ENCODE measurements around the gene KLF3. TPM values are rescaled to one million over a fixed set of nuclear protein-coding genes. Genes with fewer than 3 reads are reported as not detected.

Gene KLF3
- total and polyA plus RNA-seq, 2 of the 8 experiments (the other 6 are each of a cell fraction or from before 2014, with no cell fraction given) = 8.0 to 14.9 TPM

DNA sequence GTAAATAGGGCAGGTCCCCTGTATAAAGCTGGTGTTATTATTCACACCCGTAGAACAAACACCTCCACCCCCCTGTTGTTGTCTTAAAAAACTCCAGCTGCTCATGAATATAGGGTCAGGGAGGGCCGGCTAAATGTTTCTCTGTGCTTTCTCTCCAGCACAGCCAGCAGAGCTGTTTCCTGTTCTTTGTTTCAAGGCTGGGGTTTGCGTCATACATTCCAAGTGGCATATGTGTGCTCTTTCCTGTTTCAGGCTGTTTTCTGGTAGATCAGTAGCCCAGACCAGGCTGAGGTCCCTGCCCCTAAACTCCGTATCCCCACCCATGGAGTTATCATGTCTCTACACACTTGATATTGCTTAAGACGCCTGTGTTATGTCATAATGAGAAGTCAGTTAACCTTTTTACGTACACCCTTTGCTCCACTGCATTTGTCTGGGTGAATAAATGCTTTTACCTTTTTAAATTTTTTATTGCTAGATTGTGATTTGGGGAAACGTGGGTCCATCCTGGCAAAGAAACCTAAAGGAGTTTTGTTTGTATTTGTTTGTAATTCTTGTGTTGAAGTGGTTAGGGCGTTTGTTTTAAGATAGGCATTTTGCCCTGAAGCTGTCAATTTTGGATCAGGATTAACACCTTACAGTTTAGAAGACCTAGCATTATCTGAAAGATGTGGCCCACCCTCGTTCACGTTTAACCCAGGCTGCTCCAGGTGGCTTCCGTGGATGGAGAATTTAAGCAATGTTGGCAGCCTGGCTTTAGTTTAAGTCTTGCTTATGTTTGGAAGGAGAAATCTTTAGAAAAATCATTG is 3.3 kb downstream of the KLF3 start (continued):
- TF ChIP-seq EP300 (IDR thresholded peaks at IDR 0.05; ENCODE audit: borderline replicate concordance in 1 of 2, low read depth in 2 of 2, low read length in 2 of 2) = peak in 1 of 2 experiments; percentile 96; a peak in 2 of 3 replicates
- peak; percentile 94 for TF ChIP-seq CEBPB (IDR thresholded peaks at IDR 0.05; ENCODE audit: low read depth, low read length)
- TF ChIP-seq, protein P1, sequence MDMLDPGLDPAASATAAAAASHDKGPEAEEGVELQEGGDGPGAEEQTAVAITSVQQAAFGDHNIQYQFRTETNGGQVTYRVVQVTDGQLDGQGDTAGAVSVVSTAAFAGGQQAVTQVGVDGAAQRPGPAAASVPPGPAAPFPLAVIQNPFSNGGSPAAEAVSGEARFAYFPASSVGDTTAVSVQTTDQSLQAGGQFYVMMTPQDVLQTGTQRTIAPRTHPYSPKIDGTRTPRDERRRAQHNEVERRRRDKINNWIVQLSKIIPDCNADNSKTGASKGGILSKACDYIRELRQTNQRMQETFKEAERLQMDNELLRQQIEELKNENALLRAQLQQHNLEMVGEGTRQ (IDR thresholded peaks at IDR 0.05; ENCODE audit: low read length) = no peak
- TF ChIP-seq, protein P2, sequence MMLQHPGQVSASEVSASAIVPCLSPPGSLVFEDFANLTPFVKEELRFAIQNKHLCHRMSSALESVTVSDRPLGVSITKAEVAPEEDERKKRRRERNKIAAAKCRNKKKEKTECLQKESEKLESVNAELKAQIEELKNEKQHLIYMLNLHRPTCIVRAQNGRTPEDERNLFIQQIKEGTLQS (IDR thresholded peaks at IDR 0.05; ENCODE audit: insufficient read depth, low read depth, low read length) = peak; percentile 55; the same call in 1 of the 2 replicates
- TF ChIP-seq TAF7 (optimal IDR thresholded peaks at IDR 0.05; ENCODE audit: borderline replicate concordance, low read depth, low read length) = no peak
- no peak for TF ChIP-seq GTF2F1 (IDR thresholded peaks at IDR 0.05; ENCODE audit: borderline replicate concordance, low read depth, low read length)
- TF ChIP-seq, protein P3, sequence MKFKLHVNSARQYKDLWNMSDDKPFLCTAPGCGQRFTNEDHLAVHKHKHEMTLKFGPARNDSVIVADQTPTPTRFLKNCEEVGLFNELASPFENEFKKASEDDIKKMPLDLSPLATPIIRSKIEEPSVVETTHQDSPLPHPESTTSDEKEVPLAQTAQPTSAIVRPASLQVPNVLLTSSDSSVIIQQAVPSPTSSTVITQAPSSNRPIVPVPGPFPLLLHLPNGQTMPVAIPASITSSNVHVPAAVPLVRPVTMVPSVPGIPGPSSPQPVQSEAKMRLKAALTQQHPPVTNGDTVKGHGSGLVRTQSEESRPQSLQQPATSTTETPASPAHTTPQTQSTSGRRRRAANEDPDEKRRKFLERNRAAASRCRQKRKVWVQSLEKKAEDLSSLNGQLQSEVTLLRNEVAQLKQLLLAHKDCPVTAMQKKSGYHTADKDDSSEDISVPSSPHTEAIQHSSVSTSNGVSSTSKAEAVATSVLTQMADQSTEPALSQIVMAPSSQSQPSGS (IDR thresholded peaks at IDR 0.05; ENCODE audit: low read length) = peak; percentile 98
- TF ChIP-seq BRCA1 (IDR thresholded peaks at IDR 0.05; ENCODE audit: low read depth, low read length) = no peak
- TF ChIP-seq, protein P4, sequence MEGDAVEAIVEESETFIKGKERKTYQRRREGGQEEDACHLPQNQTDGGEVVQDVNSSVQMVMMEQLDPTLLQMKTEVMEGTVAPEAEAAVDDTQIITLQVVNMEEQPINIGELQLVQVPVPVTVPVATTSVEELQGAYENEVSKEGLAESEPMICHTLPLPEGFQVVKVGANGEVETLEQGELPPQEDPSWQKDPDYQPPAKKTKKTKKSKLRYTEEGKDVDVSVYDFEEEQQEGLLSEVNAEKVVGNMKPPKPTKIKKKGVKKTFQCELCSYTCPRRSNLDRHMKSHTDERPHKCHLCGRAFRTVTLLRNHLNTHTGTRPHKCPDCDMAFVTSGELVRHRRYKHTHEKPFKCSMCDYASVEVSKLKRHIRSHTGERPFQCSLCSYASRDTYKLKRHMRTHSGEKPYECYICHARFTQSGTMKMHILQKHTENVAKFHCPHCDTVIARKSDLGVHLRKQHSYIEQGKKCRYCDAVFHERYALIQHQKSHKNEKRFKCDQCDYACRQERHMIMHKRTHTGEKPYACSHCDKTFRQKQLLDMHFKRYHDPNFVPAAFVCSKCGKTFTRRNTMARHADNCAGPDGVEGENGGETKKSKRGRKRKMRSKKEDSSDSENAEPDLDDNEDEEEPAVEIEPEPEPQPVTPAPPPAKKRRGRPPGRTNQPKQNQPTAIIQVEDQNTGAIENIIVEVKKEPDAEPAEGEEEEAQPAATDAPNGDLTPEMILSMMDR (IDR thresholded peaks at IDR 0.05; ENCODE audit: control extremely low read depth in 1 of 3, insufficient read depth in 1 of 3, low read depth in 1 of 3, low read length in 3 of 3) = no peak
- no peak for TF ChIP-seq HDAC2 (IDR thresholded peaks at IDR 0.05; ENCODE audit: borderline replicate concordance in 1 of 2, low read depth in 2 of 2, low read length in 2 of 2)
- TF ChIP-seq BCL11A (IDR thresholded peaks at IDR 0.05; ENCODE audit: low read depth in 2 of 2, low read length in 2 of 2) = no peak
- peak; percentile 85 for TF ChIP-seq SP1 (IDR thresholded peaks at IDR 0.05; ENCODE audit: low read depth, low read length)
- no peak for TF ChIP-seq KDM4A (IDR thresholded peaks at IDR 0.05; ENCODE audit: low read depth, low read length, severe bottlenecking)
- no peak for TF ChIP-seq ZNF274 (IDR thresholded peaks at IDR 0.05; ENCODE audit: borderline replicate concordance, extremely low read depth, low read length)
- peak; percentile 87 for TF ChIP-seq CREB1 (IDR thresholded peaks at IDR 0.05)
- peak; percentile 3 to 21; a peak in 1 of 4 replicates for TF ChIP-seq RAD21 (IDR thresholded peaks at IDR 0.05 in 1 of 2, conservative IDR thresholded peaks at IDR 0.05 in 1 of 2; ENCODE audit: low read depth in 2 of 2, low read length in 2 of 2)
